Activated CD8-positive, alpha-beta T cell treated with anti-CD3 and anti-CD28 coated beads for 36 hours (primary cell): Measurements from ENCODE around the gene IFT57. TPM values are rescaled to one million over a fixed set of nuclear protein-coding genes. Genes with fewer than 3 reads are reported as not detected.

Source experiments
- ATAC-seq: fragments of 200-7000 bp; cut with Tn5 transposase; one replicate; pipeline ENCODE4 v1.10.0; 2021; ENCODE audit warnings: mild to moderate bottlenecking, moderate library complexity
- CTCF ChIA-PET: fragments of 350-600 bp; sonication (Branson Sonifier 250); formaldehyde crosslinking; loops from one replicate; lab custom pipeline; 2021; ENCODE audit warnings: antibody characterized with exemption; lab: Charles Lee
- POLR2A ChIA-PET: fragments of 350-600 bp; sonication (Branson Sonifier 250); formaldehyde crosslinking; loops from one replicate; lab custom pipeline; 2021; ENCODE audit warnings: antibody characterized with exemption; lab: Charles Lee
- DNase-seq: peaks from one replicate; pipeline ENCODE4 v3.0.0-alpha.2; 2020
- H3K27ac Mint-ChIP-seq: one replicate; pipeline ENCODE4 v1.8.0; 2021; ENCODE audit warnings: mild to moderate bottlenecking, mixed read lengths
- H3K27me3 Mint-ChIP-seq: one replicate; pipeline ENCODE4 v1.8.0; 2021; ENCODE audit warnings: mixed read lengths
- H3K36me3 Mint-ChIP-seq: one replicate; pipeline ENCODE4 v1.8.0; 2021; ENCODE audit warnings: low read depth, mixed read lengths
- H3K4me1 Mint-ChIP-seq: one replicate; pipeline ENCODE4 v1.8.0; 2021; ENCODE audit warnings: low read depth, mixed read lengths
- H3K4me3 Mint-ChIP-seq: one replicate; pipeline ENCODE4 v1.8.0; 2021; ENCODE audit warnings: mild to moderate bottlenecking, moderate library complexity, mixed read lengths
- H3K9me3 Mint-ChIP-seq: one replicate; pipeline ENCODE4 v1.8.0; 2021; ENCODE audit warnings: mixed read lengths
- intact Hi-C: fragments of 100-400 bp; cut with micrococcal nuclease; formaldehyde crosslinking; loops from one replicate; pipeline ENCODE4 v1.10.0; 2022
- total RNA-seq, 2 experiments: library from RNA; stranded (reverse); gene quantifications; one replicate each; pipeline ENCODE4 v1.2.3, GENCODE V29; 2021
- TF ChIP-seq, protein P1 (sequence below): fragments of 200-600 bp; IDR thresholded peaks from one replicate; pipeline ENCODE4 v1.8.0; 2022; ENCODE audit warnings: antibody characterized with exemption, mild to moderate bottlenecking

IFT57 gene
- total RNA-seq, 2 experiments from 2014 or later = 30.9 to 35.3 TPM

DNA sequence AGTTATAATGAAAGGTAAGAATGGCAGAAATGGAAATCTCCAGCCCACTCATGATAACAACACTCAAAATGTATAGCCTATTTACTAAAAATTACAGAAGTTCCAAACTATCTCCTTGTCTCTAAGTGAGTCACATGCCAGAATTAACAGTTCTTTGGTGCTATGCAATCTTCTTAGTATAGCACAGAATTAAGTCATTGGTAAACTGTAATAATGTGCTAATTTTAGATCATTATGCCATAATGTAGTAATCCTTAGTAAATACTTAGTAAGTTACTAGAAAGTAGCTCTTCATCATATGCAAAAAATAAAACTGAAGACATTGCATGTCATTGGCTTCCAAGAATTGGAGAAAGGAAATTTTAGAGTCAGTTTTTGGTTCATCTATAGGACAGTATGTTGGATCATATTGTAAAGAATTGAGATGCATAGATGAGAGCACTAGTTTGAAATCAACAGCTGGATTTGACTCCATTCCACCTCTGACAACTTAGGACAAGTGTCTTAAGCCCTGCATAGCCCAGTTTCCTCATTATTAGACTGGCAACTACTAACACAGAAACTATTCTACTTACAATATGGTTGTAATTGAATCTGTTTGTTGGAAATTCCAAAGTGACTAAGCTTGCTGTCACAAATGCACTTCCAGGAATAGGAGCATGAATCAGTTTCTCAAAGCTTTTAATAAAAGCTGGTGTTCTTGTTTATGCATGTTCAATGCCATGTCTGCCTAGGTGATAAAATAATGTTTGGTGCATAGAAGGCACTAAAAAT lies 91.3 kb downstream of the IFT57 start:
- H3K36me3 Mint-ChIP-seq = peaks cover 87% of the 10 kb centered on the region
- H3K27me3 Mint-ChIP-seq = no peaks in the 10 kb centered on the region
- ChIA-PET POLR2A (interaction anchor here (0.8 to 4.6 kb wide), 6 partner anchors 13 to 168 kb away, joined by 3 to 43 read pairs (median 5); no protein-coding TSS in a partner anchor), CTCF (interaction anchor here (0.7 to 1.4 kb wide), 5 partner anchors 15 to 347 kb away, joined by 3 read pairs; no protein-coding TSS in a partner anchor)
- peak overlapping the region; percentile 45 for H3K4me3 Mint-ChIP-seq
- DNase-seq (no peak), ATAC-seq (peak; percentile 34)
- TF ChIP-seq, protein P1, sequence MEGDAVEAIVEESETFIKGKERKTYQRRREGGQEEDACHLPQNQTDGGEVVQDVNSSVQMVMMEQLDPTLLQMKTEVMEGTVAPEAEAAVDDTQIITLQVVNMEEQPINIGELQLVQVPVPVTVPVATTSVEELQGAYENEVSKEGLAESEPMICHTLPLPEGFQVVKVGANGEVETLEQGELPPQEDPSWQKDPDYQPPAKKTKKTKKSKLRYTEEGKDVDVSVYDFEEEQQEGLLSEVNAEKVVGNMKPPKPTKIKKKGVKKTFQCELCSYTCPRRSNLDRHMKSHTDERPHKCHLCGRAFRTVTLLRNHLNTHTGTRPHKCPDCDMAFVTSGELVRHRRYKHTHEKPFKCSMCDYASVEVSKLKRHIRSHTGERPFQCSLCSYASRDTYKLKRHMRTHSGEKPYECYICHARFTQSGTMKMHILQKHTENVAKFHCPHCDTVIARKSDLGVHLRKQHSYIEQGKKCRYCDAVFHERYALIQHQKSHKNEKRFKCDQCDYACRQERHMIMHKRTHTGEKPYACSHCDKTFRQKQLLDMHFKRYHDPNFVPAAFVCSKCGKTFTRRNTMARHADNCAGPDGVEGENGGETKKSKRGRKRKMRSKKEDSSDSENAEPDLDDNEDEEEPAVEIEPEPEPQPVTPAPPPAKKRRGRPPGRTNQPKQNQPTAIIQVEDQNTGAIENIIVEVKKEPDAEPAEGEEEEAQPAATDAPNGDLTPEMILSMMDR = no peak
- intact Hi-C loops = no loop called here
- peak overlapping the region; percentile 87 for H3K27ac Mint-ChIP-seq
- peaks cover 87% of the 10 kb centered on the region for H3K4me1 Mint-ChIP-seq
- peaks cover 10% of the 10 kb centered on the region for H3K9me3 Mint-ChIP-seq

GRCh38 chr3:108130236-108130635 lies 92.0 kb downstream of the IFT57 start:
- POLR2A ChIA-PET = interaction anchor here (1.3 to 4.6 kb wide), 4 partner anchors 12 to 93 kb away, joined by 3 to 43 read pairs (median 8); no protein-coding TSS in a partner anchor
- peaks cover 87% of the 10 kb centered on the region for H3K36me3 Mint-ChIP-seq
- intact Hi-C loops = no loop called here
- peaks cover 10% of the 10 kb centered on the region for H3K9me3 Mint-ChIP-seq
- TF ChIP-seq, protein P1 = no peak
- ATAC-seq = no peak
- peak overlapping the region; percentile 87 for H3K27ac Mint-ChIP-seq
- no peaks in the 10 kb centered on the region for H3K27me3 Mint-ChIP-seq
- peaks cover 81% of the 10 kb centered on the region for H3K4me1 Mint-ChIP-seq
- H3K4me3 Mint-ChIP-seq = peak overlapping the region; percentile 61
- CTCF ChIA-PET = no interaction called here
- DNase-seq = no peak

DNA sequence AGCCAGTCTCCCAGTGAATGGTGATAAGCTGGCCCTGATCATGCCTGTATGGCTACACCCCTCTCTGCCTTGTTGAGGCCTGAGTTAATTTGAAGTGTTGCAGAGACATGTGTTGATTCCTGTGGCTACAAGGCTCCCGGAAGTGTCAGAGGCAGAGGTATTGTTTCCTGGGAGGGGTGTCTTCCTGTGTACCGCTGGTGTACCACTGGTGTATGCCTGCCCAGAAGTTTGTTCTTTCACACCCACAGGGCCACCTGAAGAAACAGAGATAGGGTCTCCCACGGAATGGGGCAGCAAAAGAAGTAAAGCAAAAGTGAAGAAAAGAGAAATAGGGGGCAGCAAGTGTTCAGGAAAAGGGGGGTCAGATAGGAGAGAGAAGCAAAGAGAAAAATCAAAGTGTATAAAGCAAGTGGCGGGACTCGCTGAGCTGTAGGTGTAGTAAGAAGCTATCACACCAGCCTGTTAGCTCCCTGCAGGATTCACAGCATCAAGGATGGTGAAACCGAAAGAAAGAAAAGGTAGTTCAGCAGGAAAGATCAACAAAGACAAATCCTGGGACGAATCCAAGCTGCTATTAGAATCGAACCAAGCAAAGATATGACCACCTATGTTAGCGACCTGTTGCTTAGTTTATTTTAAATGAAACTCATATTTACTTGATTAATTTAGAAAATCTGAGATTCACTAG lies 94.8 kb downstream of the IFT57 start:
- peaks cover 10% of the 10 kb centered on the region for H3K9me3 Mint-ChIP-seq
- ATAC-seq (peak; percentile 37), DNase-seq (peak; percentile 72)
- H3K36me3 Mint-ChIP-seq = peaks cover 64% of the 10 kb centered on the region
- ChIA-PET CTCF (interaction anchor here (0.9 to 2.9 kb wide), 3 partner anchors 35 to 260 kb away, joined by 3 to 12 read pairs (median 4); no protein-coding TSS in a partner anchor), POLR2A (interaction anchor here (0.8 to 12.4 kb wide), 9 partner anchors 10 to 344 kb away, joined by 3 to 161 read pairs (median 5); partner anchors contain the start of gene IFT57)
- peak overlapping the region; percentile 97 for H3K27ac Mint-ChIP-seq
- peaks cover 72% of the 10 kb centered on the region for H3K4me1 Mint-ChIP-seq
- intact Hi-C loops = loop anchor here (5.0 to 10.0 kb wide), 2 partner anchors 95 to 167 kb away; partner anchors contain the start of genes HHLA2 and IFT57
- H3K27me3 Mint-ChIP-seq = no peaks in the 10 kb centered on the region
- TF ChIP-seq, protein P1 = no peak
- peak overlapping the region; percentile 92 for H3K4me3 Mint-ChIP-seq

DNA sequence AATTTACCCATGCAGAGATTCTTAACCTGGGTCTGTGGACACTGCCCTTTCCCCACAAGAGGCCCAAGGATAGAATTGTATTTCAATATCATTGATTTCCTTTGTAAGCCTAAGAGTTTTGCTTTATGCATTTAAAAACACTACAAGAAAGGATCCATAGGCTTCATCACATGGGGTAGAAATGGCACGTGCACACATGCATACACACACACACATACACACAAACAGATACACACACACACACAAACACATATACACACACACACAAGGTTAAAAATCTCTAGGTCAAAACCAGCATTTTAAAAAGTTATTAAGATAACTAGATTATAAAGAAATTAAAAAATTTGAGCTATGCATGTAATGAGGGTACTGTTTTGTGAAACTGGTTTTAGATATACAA lies 95.9 kb downstream of the IFT57 start:
- intact Hi-C loops = loop anchor here (5.0 to 10.0 kb wide), 2 partner anchors 96 to 168 kb away; partner anchors contain the start of genes HHLA2 and IFT57
- Mint-ChIP-seq H3K4me3 (peak overlapping the region; percentile 92), H3K4me1 (peaks cover 66% of the 10 kb centered on the region), H3K36me3 (peaks cover 53% of the 10 kb centered on the region), H3K27me3 (no peaks in the 10 kb centered on the region), H3K9me3 (peaks cover 10% of the 10 kb centered on the region), H3K27ac (peak overlapping the region; percentile 100)
- DNase-seq (no peak), ATAC-seq (no peak)
- ChIA-PET CTCF (interaction anchor here (0.7 to 2.9 kb wide), 3 partner anchors 10 to 195 kb away, joined by 3 to 12 read pairs (median 5); no protein-coding TSS in a partner anchor), POLR2A (interaction anchor here (1.0 to 12.4 kb wide), 10 partner anchors 8 to 96 kb away, joined by 3 to 161 read pairs (median 4); partner anchors contain the start of gene IFT57)
- TF ChIP-seq, protein P1 = no peak
